Neuron (in vitro differentiated cells): Measurements from ENCODE around the gene CMSS1.

Experiments used
- H2AFZ ChIP-seq: one replicate; pipeline ENCODE4 v1.6.1; 2013; ENCODE audit warnings: low read depth, mild to moderate bottlenecking, inconsistent platforms, low read length, moderate library complexity
- H3K27me3 ChIP-seq: one replicate; pipeline ENCODE4 v1.6.1; 2013; ENCODE audit warnings: low read length; ENCODE audit not compliant: insufficient read depth
- H3K36me3 ChIP-seq: one replicate; pipeline ENCODE4 v1.6.1; 2013; ENCODE audit warnings: low read length; ENCODE audit not compliant: insufficient read depth
- H3K4me1 ChIP-seq: one replicate; pipeline ENCODE4 v1.6.1; 2013; ENCODE audit warnings: low read length; ENCODE audit not compliant: insufficient read depth
- H3K4me3 ChIP-seq: 2 replicates; pipeline ENCODE4 v1.5.1; 2013; ENCODE audit warnings: mild to moderate bottlenecking, low read length, moderate library complexity
- H3K9me3 ChIP-seq: one replicate; pipeline ENCODE4 v1.6.1; 2013; ENCODE audit warnings: low read length

Gene CMSS1

DNA sequence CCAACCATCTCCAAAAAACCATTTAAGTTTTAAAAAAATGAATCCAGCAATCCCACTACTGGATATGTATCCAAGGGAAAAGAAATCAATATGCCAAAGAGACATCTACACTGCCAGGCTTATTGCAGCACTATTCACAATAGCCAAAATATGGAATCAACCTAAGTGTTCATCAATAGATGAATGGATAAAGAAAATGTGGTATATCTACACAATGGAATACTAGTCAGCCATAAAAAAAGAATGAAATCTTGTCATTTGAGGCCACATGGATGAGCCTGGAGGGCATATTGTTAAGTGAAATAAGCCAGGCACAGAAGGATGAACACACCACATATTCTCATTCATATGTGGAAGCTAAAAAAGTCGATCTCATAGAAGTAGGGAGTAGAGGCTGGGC is 160.6 kb downstream of the CMSS1 start:
- Histone ChIP-seq H3K36me3 (no peaks in the 10 kb centered on the region), H3K9me3 (no peaks in the 10 kb centered on the region), H3K4me3 (no peak overlapping the region), H3K4me1 (no peaks in the 10 kb centered on the region), H2AFZ (no peak overlapping the region), H3K27me3 (no peaks in the 10 kb centered on the region)

DNA sequence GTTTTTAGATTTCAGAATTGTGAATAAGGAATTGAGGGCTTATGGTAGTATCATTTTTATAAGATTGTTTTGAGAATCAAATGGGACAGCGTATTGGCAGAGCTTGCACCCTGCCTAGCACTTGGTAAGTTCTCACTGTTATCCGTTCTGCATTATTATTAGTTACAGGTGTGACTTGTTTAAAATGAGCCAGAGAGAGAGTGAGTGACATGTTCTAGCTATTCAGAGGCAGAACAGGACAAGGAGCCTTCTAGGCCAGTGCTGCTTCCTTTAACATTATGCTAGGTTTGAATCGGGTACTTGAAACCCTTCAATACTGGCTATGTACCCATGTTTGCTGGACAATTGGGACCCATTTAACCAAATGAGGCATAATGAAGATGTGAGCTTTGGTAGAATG is 162.9 kb downstream of the CMSS1 start:
- no peaks in the 10 kb centered on the region for H3K27me3 ChIP-seq
- no peaks in the 10 kb centered on the region for H3K9me3 ChIP-seq
- H3K4me1 ChIP-seq, result no peaks in the 10 kb centered on the region
- H3K4me3 ChIP-seq, result no peak overlapping the region
- no peak overlapping the region for H2AFZ ChIP-seq
- no peaks in the 10 kb centered on the region for H3K36me3 ChIP-seq

DNA sequence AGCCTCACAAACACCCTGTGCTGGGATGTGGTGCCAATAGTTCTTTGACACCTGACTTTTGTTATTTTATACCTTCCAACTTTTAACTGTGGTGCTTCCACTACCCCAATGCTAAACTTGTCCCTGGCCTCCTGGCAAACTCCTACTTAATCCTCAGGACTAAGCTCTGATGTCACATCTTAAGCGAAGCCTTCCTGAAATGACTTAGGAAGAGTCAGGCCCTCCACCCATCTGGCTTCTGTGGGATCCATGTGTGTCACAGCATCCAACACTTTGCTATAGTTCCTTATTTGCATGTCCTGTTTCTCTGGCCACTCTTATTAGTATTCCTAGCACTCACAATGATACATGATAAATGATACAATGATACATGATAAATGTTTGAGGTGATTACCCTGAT is 163.5 kb downstream of the CMSS1 start:
- H3K4me3 ChIP-seq, result no peak overlapping the region
- H2AFZ ChIP-seq, result no peak overlapping the region
- no peaks in the 10 kb centered on the region for H3K36me3 ChIP-seq
- no peaks in the 10 kb centered on the region for H3K4me1 ChIP-seq
- no peaks in the 10 kb centered on the region for H3K9me3 ChIP-seq
- no peaks in the 10 kb centered on the region for H3K27me3 ChIP-seq

DNA sequence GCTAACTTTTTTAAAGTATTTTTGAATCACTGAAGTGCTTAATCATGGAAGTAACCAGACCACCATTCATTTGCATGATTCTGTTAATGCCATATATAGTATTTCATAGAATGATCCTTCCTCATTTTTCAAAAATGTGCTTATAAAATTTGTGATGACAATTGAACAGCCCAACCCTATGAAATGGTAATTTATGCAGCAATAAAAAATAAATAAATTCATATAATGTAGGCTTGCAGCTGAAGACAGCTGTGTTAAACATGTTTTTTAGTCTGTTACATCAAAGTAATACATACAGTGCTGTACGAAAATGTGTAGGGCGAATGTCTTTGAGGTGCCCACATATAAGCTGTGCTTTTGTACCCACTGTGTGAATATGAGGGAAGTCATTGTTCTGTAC is 165.0 kb downstream of the CMSS1 start:
- Histone ChIP-seq H3K4me3 (no peak overlapping the region), H3K36me3 (no peaks in the 10 kb centered on the region), H3K4me1 (no peaks in the 10 kb centered on the region), H3K9me3 (no peaks in the 10 kb centered on the region), H2AFZ (no peak overlapping the region), H3K27me3 (no peaks in the 10 kb centered on the region)

DNA sequence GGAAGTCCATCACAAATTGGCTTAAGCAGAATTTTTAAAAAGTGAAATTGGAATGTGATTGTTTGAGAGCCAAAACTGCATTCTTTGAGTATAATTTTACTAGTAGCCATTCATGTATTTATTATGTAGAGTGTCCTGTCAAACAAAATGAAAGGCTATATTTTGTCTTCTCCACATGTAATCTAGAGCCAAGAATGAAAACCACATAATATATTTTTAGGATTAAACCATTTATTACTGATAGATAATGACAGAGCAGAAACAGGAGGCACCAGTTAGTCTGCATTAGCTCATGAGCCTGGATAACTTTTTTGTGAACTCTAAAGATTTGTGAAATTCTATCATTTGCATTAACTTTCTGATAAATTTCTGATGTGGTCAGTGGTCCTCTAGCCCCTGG is 166.5 kb downstream of the CMSS1 start:
- Histone ChIP-seq H2AFZ (no peak overlapping the region), H3K4me3 (no peak overlapping the region), H3K4me1 (no peaks in the 10 kb centered on the region), H3K27me3 (no peaks in the 10 kb centered on the region), H3K9me3 (no peaks in the 10 kb centered on the region), H3K36me3 (no peaks in the 10 kb centered on the region)

DNA sequence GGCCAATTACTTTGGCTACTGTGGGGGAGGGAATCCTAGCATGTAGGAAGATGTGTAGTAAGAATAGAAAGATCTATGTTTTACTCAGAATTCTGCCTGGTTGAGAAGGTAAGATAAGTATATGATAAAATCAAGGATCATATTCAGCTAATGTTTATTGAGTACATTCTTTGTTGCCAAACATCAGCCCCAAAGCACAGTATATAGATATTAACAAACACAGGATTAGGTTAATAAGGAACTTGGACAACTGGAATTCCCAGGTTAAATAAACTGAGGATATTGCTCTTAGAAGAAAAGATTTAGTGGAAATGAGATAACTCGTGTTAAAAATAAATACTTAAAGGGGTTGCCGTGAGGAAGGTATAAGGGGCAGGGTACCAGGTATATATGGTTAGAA is 167.0 kb downstream of the CMSS1 start:
- no peaks in the 10 kb centered on the region for H3K4me1 ChIP-seq
- no peaks in the 10 kb centered on the region for H3K9me3 ChIP-seq
- H3K4me3 ChIP-seq, result no peak overlapping the region
- no peaks in the 10 kb centered on the region for H3K27me3 ChIP-seq
- H3K36me3 ChIP-seq, result no peaks in the 10 kb centered on the region
- H2AFZ ChIP-seq, result no peak overlapping the region

DNA sequence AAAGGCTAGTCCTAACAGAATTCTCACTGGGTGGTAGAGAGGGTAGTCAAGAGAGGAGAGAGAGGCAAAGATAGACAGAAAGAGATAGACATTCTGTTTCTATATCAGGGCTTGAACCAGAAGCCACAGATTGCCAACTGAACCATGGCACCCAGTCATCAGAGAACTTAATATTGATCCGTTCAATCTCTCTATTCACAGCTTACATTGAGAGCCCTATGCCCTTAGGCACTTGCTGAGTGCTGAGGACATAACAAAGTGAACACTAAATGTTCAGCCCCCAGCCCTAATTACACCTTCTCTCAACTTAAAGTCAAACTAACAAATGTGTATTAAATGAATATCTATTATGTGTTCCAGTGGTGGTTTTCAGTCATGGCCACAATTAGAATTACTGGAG is 172.5 kb downstream of the CMSS1 start:
- no peaks in the 10 kb centered on the region for H3K4me1 ChIP-seq
- no peak overlapping the region for H3K4me3 ChIP-seq
- peaks cover under 1% of the 10 kb centered on the region for H3K9me3 ChIP-seq
- no peaks in the 10 kb centered on the region for H3K36me3 ChIP-seq
- no peaks in the 10 kb centered on the region for H3K27me3 ChIP-seq
- H2AFZ ChIP-seq, result no peak overlapping the region

DNA sequence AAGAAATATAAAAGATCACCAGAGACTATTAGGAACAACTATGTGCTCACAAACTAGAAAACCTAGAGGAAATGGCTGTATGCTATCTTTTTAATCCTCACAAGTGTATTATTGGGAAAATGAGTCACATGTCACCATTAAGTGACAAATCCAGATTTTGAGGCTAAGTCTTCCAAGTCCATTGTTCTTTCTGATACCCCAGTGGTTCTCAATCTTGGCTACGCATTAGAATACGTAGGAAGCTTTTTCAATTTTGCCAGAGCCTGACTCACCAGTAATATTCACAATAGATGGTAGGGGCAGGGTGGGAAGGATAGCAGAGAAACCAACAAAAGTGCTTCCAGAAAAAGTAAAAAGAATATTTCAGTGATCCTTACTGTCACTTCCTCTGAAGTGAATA is 179.6 kb downstream of the CMSS1 start:
- Histone ChIP-seq H3K4me3 (no peak overlapping the region), H2AFZ (no peak overlapping the region), H3K4me1 (no peaks in the 10 kb centered on the region), H3K9me3 (peaks cover 5% of the 10 kb centered on the region), H3K36me3 (no peaks in the 10 kb centered on the region), H3K27me3 (no peaks in the 10 kb centered on the region)

DNA sequence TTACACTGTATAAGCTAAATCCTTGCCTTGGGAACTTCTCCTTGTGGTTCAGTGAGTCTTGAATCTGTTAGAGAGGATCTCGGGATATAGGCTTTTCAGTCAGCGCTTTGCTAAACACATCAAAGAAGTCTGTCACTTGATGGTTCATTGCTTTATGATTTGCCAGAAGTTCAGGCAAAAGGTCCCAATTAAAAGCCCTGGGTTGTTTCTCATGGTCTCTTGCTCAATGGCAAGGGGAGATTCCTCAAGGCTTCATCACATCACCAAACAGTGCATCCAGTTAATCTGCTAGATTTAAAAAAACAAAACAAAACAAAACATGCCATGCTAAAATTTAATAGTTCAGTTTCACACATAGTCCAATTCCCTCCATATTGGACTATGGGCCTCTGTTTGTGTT is 181.9 kb downstream of the CMSS1 start:
- Histone ChIP-seq H3K36me3 (no peaks in the 10 kb centered on the region), H3K27me3 (no peaks in the 10 kb centered on the region), H2AFZ (no peak overlapping the region), H3K9me3 (peaks cover 5% of the 10 kb centered on the region), H3K4me1 (no peaks in the 10 kb centered on the region), H3K4me3 (no peak overlapping the region)

DNA sequence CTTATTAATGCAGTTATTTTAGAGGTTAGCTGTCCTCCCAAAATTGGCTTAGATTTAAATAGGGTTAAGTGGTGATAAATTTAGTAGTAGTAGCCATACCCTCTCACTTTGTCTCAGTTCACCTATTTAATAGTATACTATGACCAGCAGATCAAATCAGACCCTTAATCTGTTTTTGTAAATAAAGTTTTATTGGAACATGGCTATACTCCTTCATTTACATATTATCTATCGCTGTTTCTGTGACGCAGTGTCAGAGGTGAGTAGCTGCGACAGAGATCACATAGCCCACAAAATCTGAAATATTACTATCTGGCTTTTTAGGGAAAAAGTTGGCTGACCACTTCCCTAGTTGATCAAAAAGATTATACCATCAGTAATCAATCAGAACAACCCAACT is 183.4 kb downstream of the CMSS1 start:
- Histone ChIP-seq H3K9me3 (no peaks in the 10 kb centered on the region), H3K36me3 (no peaks in the 10 kb centered on the region), H3K27me3 (no peaks in the 10 kb centered on the region), H3K4me3 (no peak overlapping the region), H3K4me1 (peaks cover 2% of the 10 kb centered on the region), H2AFZ (no peak overlapping the region)

DNA sequence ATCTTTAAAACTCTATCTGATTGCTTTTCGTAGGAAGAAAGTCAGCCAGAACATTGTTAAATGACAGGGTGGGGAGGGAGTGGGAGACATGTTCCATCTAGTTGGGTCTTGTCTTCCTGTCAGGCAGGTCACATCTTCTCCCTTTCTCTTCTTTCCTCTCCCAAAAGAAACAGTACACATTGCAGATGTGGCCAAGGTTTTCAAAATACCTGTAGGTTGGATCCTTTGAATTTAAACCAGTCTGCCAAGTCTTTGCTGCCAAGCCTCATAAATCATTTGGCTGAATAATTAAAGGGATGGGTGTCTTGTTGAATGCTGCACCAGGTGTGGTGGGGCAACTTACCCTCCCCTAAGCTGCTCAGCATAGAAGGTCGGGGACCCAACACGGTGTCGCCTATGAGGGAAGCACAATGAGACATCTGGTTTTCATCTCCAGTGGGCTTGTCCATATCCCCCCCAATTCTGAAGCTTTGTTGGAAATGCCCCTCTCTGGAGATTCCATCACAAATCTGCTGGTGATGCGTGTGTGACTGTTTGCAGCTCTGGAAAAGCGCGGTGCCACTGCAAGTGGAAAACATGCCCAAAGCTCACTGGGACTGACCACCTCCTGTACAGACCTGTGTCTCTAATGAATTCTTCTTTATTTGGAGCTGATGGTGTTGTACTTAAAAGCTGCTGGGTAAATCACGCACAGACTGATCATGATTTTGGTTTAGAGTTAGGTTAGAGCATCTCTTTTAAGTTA is 184.0 kb downstream of the CMSS1 start:
- Histone ChIP-seq H3K27me3 (no peaks in the 10 kb centered on the region), H3K4me3 (no peak overlapping the region), H3K4me1 (peaks cover 7% of the 10 kb centered on the region), H2AFZ (no peak overlapping the region), H3K36me3 (no peaks in the 10 kb centered on the region), H3K9me3 (no peaks in the 10 kb centered on the region)

DNA sequence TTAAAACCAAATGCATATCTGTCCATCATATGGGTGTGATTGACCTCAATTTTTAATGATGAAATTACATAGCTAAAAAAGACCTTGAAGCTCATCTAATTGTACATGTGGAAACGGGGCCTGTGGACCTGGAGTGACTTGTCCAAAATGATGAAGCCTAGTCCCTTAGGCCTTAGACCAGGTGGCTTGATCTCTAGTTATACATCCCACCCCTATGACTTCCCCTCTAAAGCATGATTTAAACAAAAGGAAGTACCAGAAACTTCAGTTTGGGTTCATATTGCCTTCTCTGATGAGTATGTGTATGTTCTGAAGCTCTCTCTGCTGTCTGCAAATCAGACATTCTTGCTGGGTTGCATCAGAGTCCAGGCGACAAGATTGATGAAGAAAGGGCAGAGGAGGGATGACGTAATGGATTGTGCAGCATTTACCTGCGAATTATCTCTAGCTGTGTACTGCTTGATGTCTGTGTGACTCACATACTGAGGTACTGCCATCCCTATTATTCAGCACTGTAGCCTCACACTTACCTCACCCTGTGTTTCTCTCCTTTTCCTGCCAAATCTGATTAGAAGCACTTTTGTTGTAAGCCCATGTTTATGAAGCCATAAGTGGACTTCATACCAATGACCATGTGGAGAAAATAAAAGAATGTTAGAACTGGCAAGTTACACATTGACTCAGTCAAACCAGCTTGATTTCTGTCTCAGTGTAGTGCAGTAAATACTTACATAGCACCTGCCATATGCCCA is 185.1 kb downstream of the CMSS1 start:
- Histone ChIP-seq H3K27me3 (no peaks in the 10 kb centered on the region), H2AFZ (no peak overlapping the region), H3K36me3 (no peaks in the 10 kb centered on the region), H3K9me3 (no peaks in the 10 kb centered on the region), H3K4me3 (no peak overlapping the region), H3K4me1 (peaks cover 9% of the 10 kb centered on the region)

DNA sequence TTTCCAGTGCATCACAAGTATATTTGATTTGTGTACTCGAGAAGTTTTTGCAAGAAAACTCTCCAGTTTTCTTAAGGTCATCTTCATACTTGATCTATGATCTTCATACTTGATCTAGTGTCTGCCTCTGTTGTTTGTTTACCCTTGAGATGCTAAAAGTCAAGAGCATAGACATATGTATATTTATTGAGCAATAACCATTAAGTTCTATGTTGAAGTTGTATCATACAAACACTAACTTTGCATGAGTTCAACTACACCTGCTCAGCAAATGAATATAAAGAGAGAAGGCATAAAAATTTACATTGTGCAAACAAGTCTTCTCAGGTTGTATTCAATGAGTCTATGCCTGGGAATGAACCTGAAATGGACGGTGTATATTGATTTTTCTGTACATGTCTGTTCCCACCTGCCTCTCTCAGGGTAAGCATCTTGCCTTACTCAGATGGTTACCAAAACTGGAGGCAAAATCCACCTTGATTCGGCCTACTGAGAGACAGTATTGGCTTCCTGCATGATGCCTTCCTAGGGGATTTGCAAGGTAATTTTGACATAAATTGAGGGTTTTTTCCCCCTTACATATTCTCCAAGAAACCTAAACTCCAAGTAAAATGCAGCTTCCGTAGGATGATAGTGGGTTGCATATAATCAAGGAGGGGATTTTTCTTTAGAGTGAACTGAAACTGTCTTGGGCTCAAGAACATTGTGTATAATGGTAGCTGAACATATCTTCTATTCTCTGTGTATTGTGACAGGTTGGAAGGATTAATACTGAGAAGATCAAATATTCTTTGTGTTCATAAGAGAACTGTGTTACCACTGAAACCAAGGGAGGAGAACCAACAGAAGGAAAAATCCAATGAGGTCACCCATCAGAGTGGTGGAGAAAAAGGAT is 186.2 kb downstream of the CMSS1 start:
- no peaks in the 10 kb centered on the region for H3K9me3 ChIP-seq
- no peak overlapping the region for H2AFZ ChIP-seq
- H3K4me3 ChIP-seq, result no peak overlapping the region
- H3K4me1 ChIP-seq, result peaks cover 9% of the 10 kb centered on the region
- H3K36me3 ChIP-seq, result no peaks in the 10 kb centered on the region
- no peaks in the 10 kb centered on the region for H3K27me3 ChIP-seq
